ENCODE measurements around the gene SLC1A2.

SLC1A2 gene

DNA sequence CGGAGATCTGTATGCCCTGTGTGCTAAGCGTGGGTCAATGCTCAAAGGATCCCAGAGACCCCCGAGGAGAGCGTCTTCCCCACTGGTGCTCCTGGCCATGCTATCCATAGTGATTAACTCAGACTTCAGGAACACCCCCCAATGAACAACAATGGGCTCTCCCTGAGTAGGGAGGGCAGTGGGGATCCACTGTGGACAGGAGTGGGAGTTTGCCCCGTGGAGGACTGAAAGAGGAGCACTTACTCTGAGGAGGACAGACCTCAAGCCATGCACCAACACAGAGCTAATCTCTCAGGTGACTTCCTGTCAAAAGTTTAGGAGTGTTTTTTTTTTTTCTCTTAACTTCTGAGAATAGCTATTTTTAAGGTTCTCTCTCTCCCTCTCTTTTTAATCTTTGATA lies 24.4 kb downstream of the SLC1A2 start:
- ATAC-seq, result no peak
- Mint-ChIP-seq H3K27ac (no peak overlapping the region), H3K36me3 (ENCODE audit: low read depth) (no peaks in the 10 kb centered on the region), H3K4me3 (no peak overlapping the region), H3K4me1 (peaks cover 26% of the 10 kb centered on the region), H3K27me3 (peaks cover 27% of the 10 kb centered on the region), H3K9me3 (no peaks in the 10 kb centered on the region)
- no peak for DNase-seq

DNA sequence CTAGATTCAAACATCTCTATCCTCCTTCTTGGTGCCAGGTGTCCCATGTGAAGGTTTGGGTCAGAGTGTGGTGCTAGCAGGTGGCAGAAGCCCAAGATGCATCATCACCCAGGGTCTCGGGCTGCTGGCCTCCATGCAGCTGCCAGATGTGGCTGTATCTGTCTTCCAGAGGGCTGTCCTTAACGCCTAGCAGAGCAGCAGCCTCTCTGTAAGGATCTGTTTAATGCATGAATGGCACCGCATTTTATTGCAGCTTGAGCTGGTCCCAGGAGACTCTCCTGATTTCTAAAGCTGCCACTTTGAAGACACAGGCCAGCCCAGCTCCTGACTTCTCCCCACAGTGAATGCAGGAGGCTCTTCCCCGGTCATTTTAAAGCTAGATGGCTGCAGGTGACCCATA lies 26.3 kb downstream of the SLC1A2 start:
- ATAC-seq (no peak), DNase-seq (no peak)
- Mint-ChIP-seq H3K4me1 (peaks cover 28% of the 10 kb centered on the region), H3K4me3 (no peak overlapping the region), H3K36me3 (ENCODE audit: low read depth) (no peaks in the 10 kb centered on the region), H3K9me3 (no peaks in the 10 kb centered on the region), H3K27ac (no peak overlapping the region), H3K27me3 (peaks cover 14% of the 10 kb centered on the region)

DNA sequence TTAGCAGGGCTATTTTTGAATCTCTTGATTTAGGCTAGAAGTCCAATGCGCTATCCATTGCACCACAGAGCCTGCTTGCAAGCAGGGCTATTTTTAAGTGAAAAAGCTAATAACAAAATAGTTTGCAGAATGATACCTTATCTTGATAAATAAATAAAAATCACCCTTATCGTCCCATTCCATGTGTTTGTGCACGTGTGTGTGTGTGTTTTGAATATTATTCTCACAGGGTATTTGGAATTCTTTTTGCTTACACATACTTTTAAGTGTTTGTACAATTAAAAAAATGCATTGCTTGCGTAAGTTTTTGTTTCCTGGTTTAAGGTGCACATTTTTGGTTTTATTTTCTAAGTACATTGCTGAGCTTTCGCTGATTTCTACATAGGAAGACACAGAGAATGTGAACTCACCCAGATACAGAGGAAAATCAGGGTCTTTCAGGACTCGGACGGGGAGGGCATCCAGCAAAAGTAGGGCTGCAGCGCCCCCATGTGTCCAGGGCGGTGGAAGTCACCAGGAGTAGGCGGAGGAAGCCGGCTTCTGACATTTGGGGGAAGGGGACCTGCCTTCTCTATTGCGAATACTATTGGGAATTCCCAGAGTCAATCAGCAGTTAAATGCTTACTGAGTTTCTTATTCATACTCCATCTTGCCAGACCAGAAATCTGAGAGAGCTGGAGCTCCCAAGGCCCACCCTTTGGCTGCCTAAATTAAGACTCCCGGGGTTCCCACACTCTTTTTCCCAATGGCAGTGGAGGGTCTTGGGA lies 27.3 kb downstream of the SLC1A2 start:
- DNase-seq, result peak; percentile 91
- Mint-ChIP-seq H3K27me3 (peaks cover 10% of the 10 kb centered on the region), H3K9me3 (no peaks in the 10 kb centered on the region), H3K27ac (peak overlapping the region; percentile 34), H3K4me1 (peaks cover 34% of the 10 kb centered on the region), H3K4me3 (peak overlapping the region; percentile 9), H3K36me3 (ENCODE audit: low read depth) (no peaks in the 10 kb centered on the region)
- ATAC-seq, result peak; percentile 82

DNA sequence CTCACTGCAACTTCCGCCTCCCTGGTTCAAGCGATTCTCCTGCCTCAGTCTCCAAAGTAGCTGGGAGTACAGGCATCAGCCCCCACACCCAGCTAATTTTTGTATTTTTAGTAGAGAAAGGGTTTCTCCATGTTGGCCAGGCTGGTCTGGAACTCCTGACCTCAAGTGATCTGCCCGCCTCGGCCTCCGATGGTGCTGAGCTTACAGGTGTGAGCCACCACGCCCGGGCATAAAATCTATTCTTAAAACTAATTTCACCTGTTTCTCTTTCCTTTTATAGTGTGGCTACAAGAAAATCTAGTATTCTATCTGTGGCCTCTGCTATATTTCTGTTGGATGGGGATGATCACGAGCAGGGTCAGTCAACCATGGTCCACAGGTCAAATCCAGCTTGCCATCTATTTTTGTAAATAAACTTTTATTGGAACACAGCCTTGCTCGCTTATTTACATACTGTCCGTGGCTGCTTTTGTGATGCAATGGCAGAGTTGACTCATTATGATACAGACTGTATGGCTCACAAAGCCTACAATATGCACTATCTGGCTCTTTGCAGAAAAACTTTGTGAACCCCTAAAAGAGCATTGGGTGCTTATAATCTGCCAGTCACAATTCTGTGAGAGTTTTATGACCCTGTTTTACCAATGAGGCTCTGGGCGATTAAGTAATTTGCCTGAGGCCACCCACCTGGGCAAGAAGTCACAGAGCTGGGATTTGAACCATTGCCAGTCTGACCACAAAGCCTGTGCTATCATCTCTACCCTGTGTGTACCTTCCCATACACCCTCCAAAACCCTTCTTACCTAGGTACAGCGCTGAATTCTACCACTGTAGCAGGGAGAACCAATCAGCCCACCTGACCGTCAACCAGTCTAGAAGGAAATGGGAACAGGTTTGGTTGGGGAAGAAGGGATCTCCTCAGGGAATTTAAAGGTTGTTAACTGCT lies 28.3 kb downstream of the SLC1A2 start:
- no peaks in the 10 kb centered on the region for H3K9me3 Mint-ChIP-seq
- H3K36me3 Mint-ChIP-seq (ENCODE audit: low read depth), result no peaks in the 10 kb centered on the region
- no peak overlapping the region for H3K4me3 Mint-ChIP-seq
- peak overlapping the region; percentile 34 for H3K27ac Mint-ChIP-seq
- peaks cover 36% of the 10 kb centered on the region for H3K4me1 Mint-ChIP-seq
- DNase-seq, result peak; percentile 29
- H3K27me3 Mint-ChIP-seq, result peaks cover 8% of the 10 kb centered on the region
- ATAC-seq, result peak; percentile 77

DNA sequence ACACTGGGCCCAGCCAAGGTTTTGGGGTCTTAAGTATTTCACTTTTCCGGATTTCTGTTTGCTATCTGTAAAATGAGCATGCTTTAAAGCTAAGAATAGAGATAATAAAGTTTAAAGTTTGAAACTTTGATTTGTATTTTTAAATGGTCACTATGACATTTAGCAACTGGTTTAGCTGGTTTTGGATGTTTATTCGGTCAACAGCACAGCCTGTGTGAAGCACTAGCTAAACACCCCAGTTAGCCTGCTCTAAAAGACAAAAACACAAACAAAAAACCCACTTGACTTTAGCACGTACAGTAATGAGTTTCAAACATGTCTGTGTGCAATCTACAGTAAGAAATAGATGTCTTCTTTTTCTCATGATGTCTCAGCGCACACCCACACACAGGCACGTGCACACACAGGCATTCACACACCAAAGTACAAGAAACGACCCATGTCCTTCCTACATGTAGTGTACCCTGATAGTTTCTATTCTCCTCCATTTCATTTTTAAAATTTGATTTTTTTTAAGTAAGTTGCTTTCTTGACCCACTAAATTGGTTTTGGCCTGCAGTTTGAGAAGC lies 29.4 kb downstream of the SLC1A2 start:
- no peak overlapping the region for H3K4me3 Mint-ChIP-seq
- H3K9me3 Mint-ChIP-seq, result peaks cover 4% of the 10 kb centered on the region
- no peak for ATAC-seq
- no peak overlapping the region for H3K27ac Mint-ChIP-seq
- no peaks in the 10 kb centered on the region for H3K36me3 Mint-ChIP-seq (ENCODE audit: low read depth)
- peaks cover 36% of the 10 kb centered on the region for H3K4me1 Mint-ChIP-seq
- DNase-seq, result no peak
- peaks cover 8% of the 10 kb centered on the region for H3K27me3 Mint-ChIP-seq

DNA sequence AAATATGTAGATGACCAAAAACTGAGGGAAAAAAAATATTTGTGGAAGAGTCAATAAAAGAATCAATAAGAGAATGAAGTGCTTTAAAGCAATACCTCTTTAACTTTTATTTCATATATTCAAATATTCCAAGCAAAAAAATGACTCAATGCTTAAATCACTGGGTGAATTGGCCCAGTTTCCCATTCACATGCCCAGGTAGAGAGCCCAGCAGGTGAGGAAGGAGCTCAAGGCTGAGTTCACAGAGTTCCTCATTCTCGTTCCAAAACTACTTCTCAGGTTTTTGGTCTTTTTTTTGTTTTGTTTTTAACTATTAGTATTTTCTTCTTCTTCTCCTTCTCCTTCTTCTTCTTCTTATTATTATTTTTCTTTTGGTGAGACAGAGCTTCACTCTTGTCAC lies 30.2 kb downstream of the SLC1A2 start:
- Mint-ChIP-seq H3K4me1 (peaks cover 36% of the 10 kb centered on the region), H3K27ac (no peak overlapping the region), H3K36me3 (ENCODE audit: low read depth) (no peaks in the 10 kb centered on the region), H3K9me3 (peaks cover 4% of the 10 kb centered on the region), H3K27me3 (peaks cover 8% of the 10 kb centered on the region), H3K4me3 (no peak overlapping the region)
- DNase-seq (no peak), ATAC-seq (no peak)

DNA sequence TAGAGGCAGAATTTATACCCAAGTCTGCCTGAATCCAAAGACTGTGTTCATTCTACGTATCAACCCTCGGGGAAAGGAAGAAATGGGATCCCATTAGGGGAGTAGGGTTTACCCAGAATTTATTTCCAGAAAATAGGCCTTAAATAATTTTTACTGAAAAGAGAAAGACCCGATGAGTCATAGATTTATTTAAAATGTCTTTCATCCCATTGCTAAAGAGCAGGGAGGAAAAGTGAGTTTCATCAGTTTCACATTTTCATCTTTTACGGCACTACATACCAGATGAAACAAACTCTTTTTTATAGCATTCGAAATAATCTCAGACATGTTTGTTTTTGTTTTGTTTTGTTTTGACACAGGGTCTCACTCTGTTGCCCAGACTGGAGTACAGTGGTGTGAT lies 31.3 kb downstream of the SLC1A2 start:
- peaks cover 36% of the 10 kb centered on the region for H3K4me1 Mint-ChIP-seq
- H3K27ac Mint-ChIP-seq, result no peak overlapping the region
- no peaks in the 10 kb centered on the region for H3K36me3 Mint-ChIP-seq (ENCODE audit: low read depth)
- DNase-seq (no peak), ATAC-seq (no peak)
- H3K4me3 Mint-ChIP-seq, result no peak overlapping the region
- peaks cover 4% of the 10 kb centered on the region for H3K9me3 Mint-ChIP-seq
- H3K27me3 Mint-ChIP-seq, result peaks cover 2% of the 10 kb centered on the region

DNA sequence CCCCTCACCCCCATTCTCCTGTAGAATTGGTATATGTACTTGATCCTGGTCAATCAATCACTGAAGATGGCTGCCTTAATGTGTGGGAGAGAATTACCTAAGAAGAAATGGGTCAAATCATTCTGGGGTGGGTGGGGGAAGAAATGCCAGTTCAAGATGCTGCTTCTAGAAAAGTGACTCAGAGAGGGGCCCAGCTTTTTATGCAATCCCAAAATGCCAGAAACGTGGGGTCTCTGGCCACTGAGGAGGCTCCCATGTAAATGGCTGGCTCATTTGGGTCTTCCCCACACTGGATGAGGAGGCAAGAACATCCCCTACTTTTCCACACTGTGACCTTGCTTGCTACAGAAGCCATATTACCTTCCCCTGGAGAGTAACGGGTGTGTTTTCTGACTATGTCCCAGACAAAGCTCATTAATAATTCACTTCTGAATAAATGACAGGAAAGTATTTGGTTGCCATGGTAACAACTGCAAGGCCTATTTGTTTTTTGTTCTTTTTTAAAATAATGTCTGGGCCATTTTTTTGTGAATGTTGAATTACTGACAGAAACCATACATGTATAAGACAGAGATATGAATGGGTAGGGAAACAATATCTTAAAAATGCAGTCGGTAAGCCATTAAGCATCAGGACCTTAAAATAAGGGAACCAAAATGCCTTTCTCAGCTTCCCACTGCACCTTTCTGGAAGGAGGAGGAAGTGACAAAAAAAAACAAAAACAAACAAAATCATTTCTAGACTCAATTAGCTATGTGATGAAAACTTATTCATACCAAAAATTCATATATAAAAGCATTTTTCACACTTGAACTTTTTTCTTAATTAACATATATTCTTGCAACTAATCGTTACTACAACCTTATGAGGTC lies 32.0 kb downstream of the SLC1A2 start:
- Mint-ChIP-seq H3K27me3 (no peaks in the 10 kb centered on the region), H3K4me3 (no peak overlapping the region), H3K9me3 (peaks cover 4% of the 10 kb centered on the region), H3K27ac (no peak overlapping the region), H3K4me1 (peaks cover 31% of the 10 kb centered on the region), H3K36me3 (ENCODE audit: low read depth) (no peaks in the 10 kb centered on the region)
- DNase-seq (no peak), ATAC-seq (peak; percentile 33)

DNA sequence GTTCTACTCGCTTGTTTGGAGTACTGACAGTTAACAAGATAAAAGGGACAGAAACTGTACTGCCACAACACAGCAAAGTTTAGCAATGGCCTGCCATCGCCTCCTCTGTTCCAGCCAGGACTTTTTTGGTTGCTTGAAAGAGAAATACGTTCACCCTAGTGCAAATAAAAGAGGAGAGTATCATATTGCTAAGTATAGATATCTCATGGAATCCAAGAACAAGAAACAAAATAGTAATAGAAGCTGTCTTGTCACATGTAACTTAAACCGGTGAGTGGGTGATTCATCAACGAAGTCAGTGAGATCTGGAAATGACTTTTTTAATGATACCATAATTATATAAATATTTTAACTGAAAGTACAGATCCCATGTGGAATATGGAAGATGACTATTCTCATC lies 35.4 kb downstream of the SLC1A2 start:
- no peak for DNase-seq
- H3K36me3 Mint-ChIP-seq (ENCODE audit: low read depth), result no peaks in the 10 kb centered on the region
- H3K4me1 Mint-ChIP-seq, result peaks cover 11% of the 10 kb centered on the region
- H3K4me3 Mint-ChIP-seq, result no peak overlapping the region
- no peak for ATAC-seq
- peaks cover 4% of the 10 kb centered on the region for H3K9me3 Mint-ChIP-seq
- H3K27ac Mint-ChIP-seq, result no peak overlapping the region
- no peaks in the 10 kb centered on the region for H3K27me3 Mint-ChIP-seq

DNA sequence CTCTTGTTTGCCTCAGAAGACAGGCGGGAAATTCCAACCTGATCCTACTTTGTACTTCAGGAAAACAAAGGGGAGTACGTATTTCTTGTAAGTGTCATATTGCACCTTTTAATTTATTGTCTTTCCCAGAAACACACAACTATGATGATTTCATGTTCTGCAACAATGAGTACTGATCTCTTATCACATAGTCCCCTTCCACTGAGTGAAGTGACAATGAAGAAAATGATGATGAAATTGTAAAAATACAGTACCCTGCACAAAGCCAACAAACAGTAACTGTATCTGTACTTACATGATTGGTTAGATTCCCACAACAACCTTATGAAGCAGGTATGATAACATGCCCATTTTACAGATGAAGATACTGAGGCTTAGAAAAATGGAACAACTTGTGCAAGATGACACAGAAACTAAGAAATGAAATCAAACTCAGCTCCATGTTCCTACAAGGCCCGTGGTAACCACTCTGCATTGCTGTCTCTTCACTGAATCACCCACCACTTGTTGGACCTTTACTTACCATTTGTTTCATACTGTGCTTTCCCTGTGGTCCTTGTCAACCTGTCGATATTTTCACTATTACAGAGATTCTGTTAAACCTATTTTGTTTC lies 37.5 kb downstream of the SLC1A2 start:
- Mint-ChIP-seq H3K27ac (no peak overlapping the region), H3K36me3 (ENCODE audit: low read depth) (no peaks in the 10 kb centered on the region), H3K27me3 (no peaks in the 10 kb centered on the region), H3K4me3 (no peak overlapping the region), H3K9me3 (peaks cover 4% of the 10 kb centered on the region), H3K4me1 (peaks cover 3% of the 10 kb centered on the region)
- DNase-seq (no peak), ATAC-seq (no peak)

DNA sequence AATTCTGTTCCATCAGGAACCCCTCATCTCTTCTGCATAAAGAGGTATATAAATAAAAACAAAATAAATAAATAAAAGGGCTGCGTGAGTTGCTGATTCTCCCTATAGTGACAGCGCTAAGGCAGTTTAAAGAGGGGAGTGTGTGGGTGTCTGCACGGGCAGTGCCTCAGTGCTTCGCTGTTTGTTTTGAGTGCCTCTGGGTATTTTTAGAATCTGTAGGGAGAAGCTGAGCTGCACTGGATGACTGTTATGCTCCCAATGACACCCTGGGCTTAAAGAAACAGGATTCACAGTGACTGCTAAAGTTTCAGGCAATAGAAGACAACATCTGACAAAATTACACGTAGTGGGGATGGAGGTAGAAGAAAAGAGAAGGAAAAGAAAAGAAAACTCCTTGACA lies 38.8 kb downstream of the SLC1A2 start:
- DNase-seq (no peak), ATAC-seq (no peak)
- no peak overlapping the region for H3K4me3 Mint-ChIP-seq
- H3K27ac Mint-ChIP-seq, result no peak overlapping the region
- no peaks in the 10 kb centered on the region for H3K27me3 Mint-ChIP-seq
- H3K36me3 Mint-ChIP-seq (ENCODE audit: low read depth), result no peaks in the 10 kb centered on the region
- H3K4me1 Mint-ChIP-seq, result peaks cover 3% of the 10 kb centered on the region
- peaks cover 3% of the 10 kb centered on the region for H3K9me3 Mint-ChIP-seq

DNA sequence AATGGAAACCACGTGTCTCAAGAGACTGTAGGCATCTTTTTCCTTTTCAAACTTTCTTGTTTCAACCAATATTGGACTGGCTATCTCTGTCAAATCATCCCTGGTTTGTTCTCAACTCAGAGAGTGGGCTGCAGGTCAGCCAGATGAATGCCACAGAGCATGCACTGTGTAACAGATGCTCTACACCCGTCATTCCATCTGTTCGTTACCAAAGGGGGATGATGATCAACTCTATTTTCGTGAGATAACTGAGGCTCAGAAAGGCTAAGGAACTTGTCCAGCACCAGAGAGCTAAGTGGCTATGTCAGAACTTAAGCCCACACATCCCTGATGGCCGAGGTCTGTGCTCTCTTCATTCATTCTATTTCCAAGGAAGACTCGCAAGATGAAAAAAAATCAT lies 42.1 kb downstream of the SLC1A2 start:
- DNase-seq (no peak), ATAC-seq (no peak)
- H3K27ac Mint-ChIP-seq, result no peak overlapping the region
- no peak overlapping the region for H3K4me3 Mint-ChIP-seq
- peaks cover 6% of the 10 kb centered on the region for H3K4me1 Mint-ChIP-seq
- H3K9me3 Mint-ChIP-seq, result no peaks in the 10 kb centered on the region
- H3K36me3 Mint-ChIP-seq (ENCODE audit: low read depth), result no peaks in the 10 kb centered on the region
- peaks cover 2% of the 10 kb centered on the region for H3K27me3 Mint-ChIP-seq

DNA sequence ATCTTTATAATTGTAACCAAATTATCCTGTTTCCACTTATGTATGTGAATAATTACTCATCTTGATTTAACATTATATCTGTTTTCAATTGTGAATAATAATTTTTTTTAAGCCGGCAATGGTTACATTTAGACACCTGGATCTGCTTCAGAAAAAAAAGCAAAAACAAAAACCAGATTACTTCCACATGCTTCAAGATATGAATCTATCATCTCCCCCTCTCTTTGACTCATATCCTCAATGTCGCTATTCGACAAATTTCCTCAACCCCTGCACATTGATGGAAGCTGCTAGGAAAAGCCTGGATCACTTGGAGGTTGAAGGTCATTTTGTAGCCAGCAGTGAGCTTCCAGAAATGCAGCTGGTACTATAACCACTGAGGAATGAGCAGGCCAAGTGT lies 42.7 kb downstream of the SLC1A2 start:
- no peaks in the 10 kb centered on the region for H3K36me3 Mint-ChIP-seq (ENCODE audit: low read depth)
- peaks cover 3% of the 10 kb centered on the region for H3K4me1 Mint-ChIP-seq
- H3K9me3 Mint-ChIP-seq, result no peaks in the 10 kb centered on the region
- no peak for DNase-seq
- no peak overlapping the region for H3K27ac Mint-ChIP-seq
- H3K27me3 Mint-ChIP-seq, result peaks cover 2% of the 10 kb centered on the region
- no peak overlapping the region for H3K4me3 Mint-ChIP-seq
- no peak for ATAC-seq

DNA sequence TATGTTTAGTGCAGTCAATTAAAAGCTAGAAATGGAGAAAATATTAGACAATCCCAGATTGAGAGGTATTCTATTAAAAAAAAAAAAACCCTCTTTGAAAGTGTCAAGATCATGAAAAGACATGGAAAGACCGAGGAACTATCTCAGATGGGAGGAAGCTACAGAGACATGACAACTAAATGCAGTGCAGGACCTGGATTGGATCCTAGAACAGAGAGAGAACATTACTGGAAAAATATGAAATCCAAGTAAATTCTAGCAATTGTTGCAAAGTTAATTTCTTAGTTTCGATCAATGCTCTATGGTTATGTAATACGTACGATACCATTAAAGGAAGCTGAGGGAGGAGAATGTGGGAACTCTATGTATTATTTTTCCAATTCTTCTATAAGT lies 43.2 kb downstream of the SLC1A2 start:
- H3K9me3 Mint-ChIP-seq, result no peaks in the 10 kb centered on the region
- H3K4me1 Mint-ChIP-seq, result peaks cover 3% of the 10 kb centered on the region
- no peak for DNase-seq
- no peaks in the 10 kb centered on the region for H3K36me3 Mint-ChIP-seq (ENCODE audit: low read depth)
- H3K27me3 Mint-ChIP-seq, result peaks cover 2% of the 10 kb centered on the region
- ATAC-seq, result no peak
- no peak overlapping the region for H3K4me3 Mint-ChIP-seq
- H3K27ac Mint-ChIP-seq, result no peak overlapping the region

All from activated naive CD8-positive, alpha-beta T cell treated with anti-CD3 and anti-CD28 coated beads, Interleukin-2, amount 50 U/mL, for 24 hours (primary cell).